Panc1 (cell line): ENCODE results near the gene TBC1D2B.

Experiments
- POLR2AphosphoS5 ChIP-seq: IDR thresholded peaks from 2 replicates; pipeline ENCODE4 v1.6.1; 2012; ENCODE audit warnings: mild to moderate bottlenecking, low read depth, low read length, moderate library complexity
- TF ChIP-seq, protein P1 (sequence below): fragments of 450-650 bp; IDR thresholded peaks from 2 replicates; pipeline ENCODE4 v1.5.1; 2017; ENCODE audit warnings: mild to moderate bottlenecking

DNA sequence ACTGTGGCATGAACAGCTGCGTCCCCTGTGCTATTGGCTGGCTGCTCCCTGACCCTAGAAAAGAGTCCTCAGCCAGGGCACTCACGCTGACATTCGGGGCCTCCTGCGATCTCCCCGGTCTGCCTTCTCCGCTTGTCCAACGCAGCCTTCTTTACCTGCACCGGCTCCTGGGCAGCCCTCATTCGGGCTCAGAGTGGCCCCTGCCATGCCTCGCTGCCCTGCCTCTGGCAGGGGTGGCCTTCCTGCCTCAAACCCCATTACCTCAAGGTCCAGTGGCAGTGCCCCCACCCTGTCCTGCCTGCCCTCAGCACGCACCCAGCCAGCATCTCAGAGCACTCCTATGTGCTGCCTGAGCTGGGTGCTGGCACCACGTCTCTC, 86.5 kb downstream of the TBC1D2B start:
- TF ChIP-seq, protein P1, sequence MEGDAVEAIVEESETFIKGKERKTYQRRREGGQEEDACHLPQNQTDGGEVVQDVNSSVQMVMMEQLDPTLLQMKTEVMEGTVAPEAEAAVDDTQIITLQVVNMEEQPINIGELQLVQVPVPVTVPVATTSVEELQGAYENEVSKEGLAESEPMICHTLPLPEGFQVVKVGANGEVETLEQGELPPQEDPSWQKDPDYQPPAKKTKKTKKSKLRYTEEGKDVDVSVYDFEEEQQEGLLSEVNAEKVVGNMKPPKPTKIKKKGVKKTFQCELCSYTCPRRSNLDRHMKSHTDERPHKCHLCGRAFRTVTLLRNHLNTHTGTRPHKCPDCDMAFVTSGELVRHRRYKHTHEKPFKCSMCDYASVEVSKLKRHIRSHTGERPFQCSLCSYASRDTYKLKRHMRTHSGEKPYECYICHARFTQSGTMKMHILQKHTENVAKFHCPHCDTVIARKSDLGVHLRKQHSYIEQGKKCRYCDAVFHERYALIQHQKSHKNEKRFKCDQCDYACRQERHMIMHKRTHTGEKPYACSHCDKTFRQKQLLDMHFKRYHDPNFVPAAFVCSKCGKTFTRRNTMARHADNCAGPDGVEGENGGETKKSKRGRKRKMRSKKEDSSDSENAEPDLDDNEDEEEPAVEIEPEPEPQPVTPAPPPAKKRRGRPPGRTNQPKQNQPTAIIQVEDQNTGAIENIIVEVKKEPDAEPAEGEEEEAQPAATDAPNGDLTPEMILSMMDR: no peak
- TF ChIP-seq POLR2AphosphoS5: no peak
